Cerebellar cortex (tissue), 1 donor: ENCODE data around the gene TSPAN8.
"Not testable (repeated sequence)": the region's sequence is repeated elsewhere in the genome, so short reads cannot be mapped to it uniquely, and the experiment has no call there.

Experiments used
- DNase-seq: peaks from one replicate; pipeline ENCODE4 v3.0.0-alpha.2; 2015; ENCODE audit warnings: low spot score

The TSPAN8 gene

GRCh38 chr12:71164166-71164565 lies 6.4 kb upstream of the TSPAN8 start:
- no peak for DNase-seq

- DNase-seq, result no peak
Measured at GRCh38 chr12:71162832-71163763, 5.3 kb upstream of the TSPAN8 start.

GRCh38 chr12:71161591-71161990 lies 3.8 kb upstream of the TSPAN8 start:
- no peak for DNase-seq

- DNase-seq, result no peak
Measured at GRCh38 chr12:71160585-71160984, 2.8 kb upstream of the TSPAN8 start.

- DNase-seq, result no peak
Measured at GRCh38 chr12:71159878-71160277, 2.1 kb upstream of the TSPAN8 start.

- DNase-seq, result no peak
Measured at GRCh38 chr12:71159264-71159663, 1.5 kb upstream of the TSPAN8 start.

- no peak for DNase-seq
Measured at GRCh38 chr12:71158361-71158882, 623 bp upstream of the TSPAN8 start.

GRCh38 chr12:71155225-71155624 lies 2.6 kb downstream of the TSPAN8 start:
- DNase-seq, result no peak

GRCh38 chr12:71152851-71153250 lies 4.9 kb downstream of the TSPAN8 start:
- DNase-seq, result no peak

GRCh38 chr12:71150041-71150440 lies 7.8 kb downstream of the TSPAN8 start:
- not testable (repeated sequence) for DNase-seq

- DNase-seq, result no peak
Measured at GRCh38 chr12:71144682-71145081, 13.1 kb downstream of the TSPAN8 start.

GRCh38 chr12:71142956-71143355 lies 14.8 kb downstream of the TSPAN8 start:
- DNase-seq, result no peak

- no peak for DNase-seq
Measured at GRCh38 chr12:71142016-71142415, 15.8 kb downstream of the TSPAN8 start.

- DNase-seq, result no peak
Measured at GRCh38 chr12:71141378-71141926, 16.3 kb downstream of the TSPAN8 start.

- no peak for DNase-seq
Measured at GRCh38 chr12:71139153-71139735, 18.6 kb downstream of the TSPAN8 start.

- no peak for DNase-seq
Measured at GRCh38 chr12:71138011-71138410, 19.8 kb downstream of the TSPAN8 start.

- DNase-seq, result no peak
Measured at GRCh38 chr12:71135812-71136176, 22.0 kb downstream of the TSPAN8 start.

GRCh38 chr12:71135077-71135811 lies 22.6 kb downstream of the TSPAN8 start:
- DNase-seq, result no peak

- no peak for DNase-seq
Measured at GRCh38 chr12:71134405-71134804, 23.4 kb downstream of the TSPAN8 start.

- no peak for DNase-seq
Measured at GRCh38 chr12:71130521-71131069, 27.2 kb downstream of the TSPAN8 start.

GRCh38 chr12:71129364-71129763 lies 28.4 kb downstream of the TSPAN8 start:
- DNase-seq, result no peak

- no peak for DNase-seq
Measured at GRCh38 chr12:71128191-71128788, 29.5 kb downstream of the TSPAN8 start.
